Activated T-helper 1 cell treated with anti-CD3 and anti-CD28 coated beads, Interleukin-12 subunit alpha, Interleukin-12 subunit beta, Interleukin-2, Interleukin-4 antibody, amounts not matched to agents 30 ng/mL and 10 ng/mL and 1 ng/mL, durations not matched to agents 14 hours and 24 hours and 36 hours (primary cell): ENCODE data around the gene ZNF189. TPM values are rescaled to one million over a fixed set of nuclear protein-coding genes. Genes with fewer than 3 reads are reported as not detected.
"Not testable (repeated sequence)": the region's sequence is repeated elsewhere in the genome, so short reads cannot be mapped to it uniquely, and the experiment has no call there.

Experiments used
- DNase-seq: peaks from one replicate; pipeline ENCODE4 v3.0.0; 2021; ENCODE audit warnings: low spot score
- H3K27ac Mint-ChIP-seq: one replicate; pipeline ENCODE4 v1.8.0; 2021; ENCODE audit warnings: mild to moderate bottlenecking, mixed read lengths
- H3K27me3 Mint-ChIP-seq: one replicate; pipeline ENCODE4 v1.8.0; 2022; ENCODE audit warnings: mild to moderate bottlenecking, moderate library complexity, mixed read lengths; ENCODE audit not compliant: insufficient read depth
- H3K36me3 Mint-ChIP-seq: one replicate; pipeline ENCODE4 v1.8.0; 2021; ENCODE audit warnings: low read depth, mixed read lengths
- H3K4me1 Mint-ChIP-seq: one replicate; pipeline ENCODE4 v1.8.0; 2021; ENCODE audit warnings: low read depth, mixed read lengths
- H3K4me3 Mint-ChIP-seq: one replicate; pipeline ENCODE4 v1.8.0; 2021; ENCODE audit warnings: mild to moderate bottlenecking, moderate library complexity, mixed read lengths
- H3K9me3 Mint-ChIP-seq: one replicate; pipeline ENCODE4 v1.8.0; 2021; ENCODE audit warnings: mixed read lengths
- intact Hi-C: fragments of 100-400 bp; cut with micrococcal nuclease; formaldehyde crosslinking; loops from one replicate; pipeline ENCODE4 v1.15.1; 2024
- total RNA-seq: library from RNA; stranded (reverse); gene quantifications from 2 replicates; pipeline ENCODE4 v1.2.3, GENCODE V29; 2022

ZNF189 gene
- total RNA-seq, 1 donor from 2014 or later = 11.8 TPM

GRCh38 chr9:101367323-101367722, 31.3 kb upstream of the ZNF189 start:
- DNase-seq = no peak
- Mint-ChIP-seq H3K36me3 (no peaks in the 10 kb centered on the region), H3K4me3 (no peak overlapping the region), H3K27ac (no peak overlapping the region), H3K4me1 (no peaks in the 10 kb centered on the region), H3K27me3 (no peaks in the 10 kb centered on the region), H3K9me3 (no peaks in the 10 kb centered on the region)
- intact Hi-C loops = no loop called here

- Mint-ChIP-seq H3K36me3 (no peaks in the 10 kb centered on the region), H3K4me3 (no peak overlapping the region), H3K4me1 (no peaks in the 10 kb centered on the region), H3K9me3 (no peaks in the 10 kb centered on the region), H3K27ac (no peak overlapping the region), H3K27me3 (peaks cover 3% of the 10 kb centered on the region)
- intact Hi-C loops = no loop called here
- DNase-seq = no peak
Observed at GRCh38 chr9:101369286-101369685, 29.4 kb upstream of the ZNF189 start.

DNA sequence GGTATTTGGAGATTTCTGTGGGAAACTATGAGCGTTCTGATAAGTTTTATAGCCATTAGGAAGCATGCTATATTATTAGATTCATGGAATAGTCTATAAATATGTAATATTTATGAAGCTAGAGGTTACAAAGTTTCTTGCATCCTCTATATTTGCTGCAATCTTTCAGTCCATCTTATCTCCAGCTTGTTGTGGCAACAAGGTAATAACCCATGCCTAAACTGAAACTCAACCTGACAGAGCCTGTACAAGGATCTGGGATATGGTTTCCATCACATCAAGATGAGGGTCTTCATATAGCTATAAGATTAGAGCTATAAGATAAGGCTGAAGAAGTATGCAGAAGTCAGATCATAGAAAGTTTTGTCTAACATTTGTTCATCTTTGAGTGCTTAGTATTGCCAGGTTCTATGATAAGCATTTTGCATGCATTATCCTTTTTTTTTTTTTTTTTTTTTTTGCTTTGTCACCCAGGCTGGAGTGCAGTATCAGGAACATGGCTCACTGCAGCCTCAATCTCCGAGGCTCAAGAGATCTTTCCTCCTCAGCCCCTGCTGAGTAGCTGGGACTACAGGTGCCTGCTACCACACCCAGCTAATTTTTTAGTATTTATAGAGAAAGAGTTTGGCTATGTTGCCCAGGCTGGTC, 28.6 kb upstream of the ZNF189 start:
- intact Hi-C loops = no loop called here
- Mint-ChIP-seq H3K27ac (no peak overlapping the region), H3K4me3 (no peak overlapping the region), H3K4me1 (no peaks in the 10 kb centered on the region), H3K36me3 (no peaks in the 10 kb centered on the region), H3K9me3 (no peaks in the 10 kb centered on the region), H3K27me3 (peaks cover 3% of the 10 kb centered on the region)
- DNase-seq = no peak

GRCh38 chr9:101371813-101372212, 26.8 kb upstream of the ZNF189 start:
- intact Hi-C loops = no loop called here
- Mint-ChIP-seq H3K36me3 (no peaks in the 10 kb centered on the region), H3K4me1 (no peaks in the 10 kb centered on the region), H3K27ac (no peak overlapping the region), H3K9me3 (no peaks in the 10 kb centered on the region), H3K27me3 (peaks cover 3% of the 10 kb centered on the region), H3K4me3 (no peak overlapping the region)
- no peak for DNase-seq

GRCh38 chr9:101372327-101373118, 26.1 kb upstream of the ZNF189 start:
- intact Hi-C loops = no loop called here
- Mint-ChIP-seq H3K4me3 (no peak overlapping the region), H3K27me3 (peaks cover 5% of the 10 kb centered on the region), H3K4me1 (no peaks in the 10 kb centered on the region), H3K27ac (no peak overlapping the region), H3K9me3 (peaks cover 2% of the 10 kb centered on the region), H3K36me3 (no peaks in the 10 kb centered on the region)
- no peak for DNase-seq

- intact Hi-C loops = no loop called here
- Mint-ChIP-seq H3K9me3 (peaks cover 5% of the 10 kb centered on the region), H3K4me1 (no peaks in the 10 kb centered on the region), H3K4me3 (no peak overlapping the region), H3K36me3 (no peaks in the 10 kb centered on the region), H3K27me3 (peaks cover 6% of the 10 kb centered on the region), H3K27ac (no peak overlapping the region)
- no peak for DNase-seq
Observed at GRCh38 chr9:101375546-101375945, 23.1 kb upstream of the ZNF189 start.

GRCh38 chr9:101376111-101376848, 22.4 kb upstream of the ZNF189 start:
- Mint-ChIP-seq H3K27ac (no peak overlapping the region), H3K27me3 (peaks cover 6% of the 10 kb centered on the region), H3K36me3 (no peaks in the 10 kb centered on the region), H3K9me3 (peaks cover 5% of the 10 kb centered on the region), H3K4me1 (no peaks in the 10 kb centered on the region), H3K4me3 (no peak overlapping the region)
- intact Hi-C loops = no loop called here
- no peak for DNase-seq

- H3K27ac Mint-ChIP-seq = no peak overlapping the region
- H3K4me1 Mint-ChIP-seq = no peaks in the 10 kb centered on the region
- H3K4me3 Mint-ChIP-seq = no peak overlapping the region
- DNase-seq = no peak
- peaks cover 15% of the 10 kb centered on the region for H3K9me3 Mint-ChIP-seq
- intact Hi-C loops = no loop called here
- H3K27me3 Mint-ChIP-seq = peaks cover 3% of the 10 kb centered on the region
- H3K36me3 Mint-ChIP-seq = no peaks in the 10 kb centered on the region
Observed at GRCh38 chr9:101380295-101380694, 18.4 kb upstream of the ZNF189 start.

- intact Hi-C loops = no loop called here
- peaks cover 2% of the 10 kb centered on the region for H3K36me3 Mint-ChIP-seq
- no peaks in the 10 kb centered on the region for H3K4me1 Mint-ChIP-seq
- no peak overlapping the region for H3K27ac Mint-ChIP-seq
- no peak for DNase-seq
- no peak overlapping the region for H3K4me3 Mint-ChIP-seq
- H3K9me3 Mint-ChIP-seq = peaks cover 21% of the 10 kb centered on the region
- peaks cover 3% of the 10 kb centered on the region for H3K27me3 Mint-ChIP-seq
Observed at GRCh38 chr9:101381118-101381517, 17.5 kb upstream of the ZNF189 start.

DNA sequence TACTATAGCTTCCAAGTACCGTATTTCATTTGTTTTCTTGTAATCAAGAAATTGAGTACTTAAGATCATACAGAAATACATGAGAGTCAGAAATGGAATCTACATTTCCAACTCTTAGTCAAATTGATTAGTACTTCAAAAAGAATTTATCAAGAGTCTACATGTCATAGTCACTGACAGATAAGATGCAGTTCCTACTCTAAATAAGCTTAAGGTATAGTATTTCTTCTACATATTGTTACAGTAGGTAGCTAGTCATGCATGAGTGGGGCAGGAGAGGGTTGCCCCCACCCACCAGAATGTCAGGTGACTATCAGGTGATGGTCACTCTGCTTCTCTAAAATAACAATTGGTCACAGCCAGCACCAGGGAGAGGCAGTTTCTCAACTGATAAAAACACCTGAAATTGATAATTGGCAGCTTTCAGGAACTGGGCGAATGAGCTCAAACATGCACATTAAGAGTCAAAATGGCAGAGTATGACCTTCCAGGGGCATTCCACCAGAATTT, 16.8 kb upstream of the ZNF189 start:
- intact Hi-C loops = no loop called here
- Mint-ChIP-seq H3K27ac (no peak overlapping the region), H3K4me1 (no peaks in the 10 kb centered on the region), H3K36me3 (peaks cover 4% of the 10 kb centered on the region), H3K9me3 (peaks cover 23% of the 10 kb centered on the region), H3K4me3 (no peak overlapping the region), H3K27me3 (peaks cover 3% of the 10 kb centered on the region)
- DNase-seq = no peak

DNA sequence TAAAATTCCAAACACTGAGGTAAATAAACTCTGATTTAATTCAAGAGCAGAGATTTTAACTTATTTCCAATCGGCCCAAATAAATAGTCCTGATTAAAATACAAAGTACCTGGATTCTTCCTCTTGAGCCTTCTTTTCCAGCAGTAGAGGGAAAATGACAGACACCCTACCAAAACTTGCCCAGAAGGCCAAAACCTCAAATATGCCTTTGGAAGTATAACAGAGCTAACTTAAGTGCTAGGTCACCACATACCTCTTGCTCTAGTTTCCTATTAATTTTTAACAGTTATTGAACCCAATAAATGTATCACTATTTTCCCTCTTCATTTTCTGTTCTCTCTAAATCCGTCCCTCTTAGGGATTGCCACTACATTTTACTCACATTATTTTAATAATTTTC, 15.3 kb upstream of the ZNF189 start:
- Mint-ChIP-seq H3K4me3 (no peak overlapping the region), H3K27ac (no peak overlapping the region), H3K4me1 (no peaks in the 10 kb centered on the region), H3K27me3 (no peaks in the 10 kb centered on the region), H3K36me3 (peaks cover 12% of the 10 kb centered on the region), H3K9me3 (peaks cover 18% of the 10 kb centered on the region)
- intact Hi-C loops = no loop called here
- DNase-seq = no peak

GRCh38 chr9:101384873-101385536, 13.6 kb upstream of the ZNF189 start, which contains the start of gene BAAT:
BAAT (minus strand) TSS chr9:101385006; CDS start chr9:101371404, 13,602 bp downstream.
- H3K4me3 Mint-ChIP-seq, H3K27me3 Mint-ChIP-seq, H3K4me1 Mint-ChIP-seq, H3K27ac Mint-ChIP-seq, DNase-seq, intact Hi-C loops: not testable (repeated sequence)
- Mint-ChIP-seq H3K9me3 (peaks cover 18% of the 10 kb centered on the region), H3K36me3 (peaks cover 21% of the 10 kb centered on the region)
